H9 (cell line): ENCODE measurements around the gene C20orf204. TPM values are rescaled to one million over a fixed set of nuclear protein-coding genes. Genes with fewer than 3 reads are reported as not detected.

Source experiments
- DNase-seq: peaks from one replicate; pipeline ENCODE4 v3.0.0-alpha.2; 2017
- H2AFZ ChIP-seq: one replicate; pipeline ENCODE4 v1.6.1; 2013; ENCODE audit warnings: mild to moderate bottlenecking, low read length, control low read depth, moderate library complexity
- H2AK5ac ChIP-seq: 2 replicates; pipeline ENCODE4 v1.6.1; 2013; ENCODE audit warnings: low read length, control low read depth, mixed read lengths; ENCODE audit not compliant: insufficient read length
- H2BK120ac ChIP-seq: one replicate; pipeline ENCODE4 v1.6.1; 2013; ENCODE audit warnings: low read depth, mild to moderate bottlenecking, low read length, control low read depth, inconsistent platforms; ENCODE audit not compliant: poor library complexity, severe bottlenecking
- H2BK12ac ChIP-seq: 2 replicates; pipeline ENCODE4 v1.6.1; 2013; ENCODE audit warnings: low read length, control low read depth, mixed read lengths, low read depth; ENCODE audit not compliant: insufficient read length
- H2BK15ac ChIP-seq: 2 replicates; pipeline ENCODE4 v1.6.1; 2013; ENCODE audit warnings: low read depth, low read length, control low read depth
- H2BK20ac ChIP-seq: one replicate; pipeline ENCODE4 v1.6.1; 2013; ENCODE audit warnings: low read depth, mild to moderate bottlenecking, low read length, control low read depth, inconsistent platforms; ENCODE audit not compliant: poor library complexity, severe bottlenecking
- H2BK5ac ChIP-seq: 2 replicates; pipeline ENCODE4 v1.6.1; 2013; ENCODE audit warnings: low read length, control low read depth, mixed read lengths; ENCODE audit not compliant: insufficient read length
- H3K14ac ChIP-seq: 2 replicates; pipeline ENCODE4 v1.6.1; 2013; ENCODE audit warnings: low read length, control low read depth; ENCODE audit not compliant: insufficient read depth
- H3K18ac ChIP-seq: 2 replicates; pipeline ENCODE4 v1.6.1; 2013; ENCODE audit warnings: low read depth, mild to moderate bottlenecking, mixed read lengths, low read length, control low read depth; ENCODE audit not compliant: insufficient read length
- H3K23ac ChIP-seq: 2 replicates; pipeline ENCODE4 v1.6.1; 2013; ENCODE audit warnings: low read length, control low read depth, mixed read lengths, low read depth; ENCODE audit not compliant: insufficient read length
- H3K23me2 ChIP-seq: 2 replicates; pipeline ENCODE4 v1.6.1; 2013; ENCODE audit warnings: low read depth, mild to moderate bottlenecking, mixed read lengths, low read length, control low read depth; ENCODE audit not compliant: insufficient read length, poor library complexity, severe bottlenecking
- H3K27ac ChIP-seq: 2 replicates; pipeline ENCODE4 v1.5.1; 2013; ENCODE audit warnings: low read length, control low read depth, mixed read lengths, low read depth; ENCODE audit not compliant: insufficient read length
- H3K27me3 ChIP-seq: 2 replicates; pipeline ENCODE4 v1.6.1; 2013; ENCODE audit warnings: low read length, control low read depth, inconsistent platforms; ENCODE audit not compliant: insufficient read depth
- H3K4ac ChIP-seq: 2 replicates; pipeline ENCODE4 v1.6.1; 2013; ENCODE audit warnings: low read depth, mild to moderate bottlenecking, control low read depth, inconsistent platforms, low read length, moderate library complexity
- H3K4me1 ChIP-seq: 2 replicates; pipeline ENCODE4 v1.6.1; 2013; ENCODE audit warnings: low read length, control low read depth, inconsistent platforms; ENCODE audit not compliant: insufficient read depth
- H3K4me2 ChIP-seq: 2 replicates; pipeline ENCODE4 v1.6.1; 2013; ENCODE audit warnings: low read length, control low read depth, mixed read lengths; ENCODE audit not compliant: insufficient read length, insufficient read depth
- H3K56ac ChIP-seq: 2 replicates; pipeline ENCODE4 v1.6.1; 2013; ENCODE audit warnings: low read depth, mild to moderate bottlenecking, mixed read lengths, low read length, control low read depth; ENCODE audit not compliant: insufficient read length
- H3K79me1 ChIP-seq: 2 replicates; pipeline ENCODE4 v1.6.1; 2013; ENCODE audit warnings: low read depth, mild to moderate bottlenecking, moderate library complexity, low read length, control low read depth, inconsistent platforms; ENCODE audit not compliant: insufficient read depth, poor library complexity, severe bottlenecking
- H3K79me2 ChIP-seq: 2 replicates; pipeline ENCODE4 v1.6.1; 2013; ENCODE audit warnings: low read length, control low read depth, inconsistent platforms; ENCODE audit not compliant: insufficient read depth
- H3K9ac ChIP-seq: 2 replicates; pipeline ENCODE4 v1.6.1; 2013; ENCODE audit warnings: low read length, control low read depth, mixed read lengths; ENCODE audit not compliant: insufficient read length; ENCODE audit errors: extremely low read depth
- H3K9me3 ChIP-seq: one replicate; pipeline ENCODE4 v1.6.1; 2013; ENCODE audit warnings: low read depth, low read length, inconsistent platforms; ENCODE audit not compliant: control insufficient read depth
- H3T11ph ChIP-seq: one replicate; pipeline ENCODE4 v1.6.1; 2013; ENCODE audit warnings: mild to moderate bottlenecking, low read length, control low read depth, inconsistent platforms
- H4K20me1 ChIP-seq: one replicate; pipeline ENCODE4 v1.6.1; 2013; ENCODE audit not compliant: control insufficient read depth, insufficient read length, insufficient read depth
- H4K5ac ChIP-seq: 2 replicates; pipeline ENCODE4 v1.6.1; 2013; ENCODE audit warnings: low read depth, mild to moderate bottlenecking, mixed read lengths, low read length, control low read depth; ENCODE audit not compliant: insufficient read length
- H4K8ac ChIP-seq: replicated peaks from 2 replicates; pipeline ENCODE4 v1.6.1; 2013; ENCODE audit warnings: low read length, control low read depth, mixed read lengths, low read depth; ENCODE audit not compliant: insufficient read length
- H4K91ac ChIP-seq: 2 replicates; pipeline ENCODE4 v1.6.1; 2013; ENCODE audit warnings: low read depth, mild to moderate bottlenecking, moderate library complexity, mixed read lengths, low read length, control low read depth; ENCODE audit not compliant: insufficient read length
- H3K27ac Mint-ChIP-seq, 3 experiments: 2 replicates in 2 of 3; 3 replicates in 1 of 3; pipeline ENCODE4 v1.8.0; 2020 to 2021; ENCODE audit warnings: mixed read lengths in 3 of 3, mild to moderate bottlenecking in 1 of 3, moderate library complexity in 1 of 3
- H3K27me3 Mint-ChIP-seq: 2 replicates; pipeline ENCODE4 v1.8.0; 2021; ENCODE audit warnings: low read depth, mild to moderate bottlenecking, moderate library complexity, mixed read lengths
- H3K36me3 Mint-ChIP-seq, 3 experiments: 2 replicates in 2 of 3; 3 replicates in 1 of 3; pipeline ENCODE4 v1.8.0; 2020 to 2021; ENCODE audit warnings: low read depth in 3 of 3, mixed read lengths in 3 of 3; ENCODE audit not compliant: insufficient read depth in 1 of 3
- H3K4me1 Mint-ChIP-seq, 2 experiments: 2 replicates each; pipeline ENCODE4 v1.8.0; 2020; ENCODE audit warnings: mixed read lengths in 2 of 2
- H3K4me3 Mint-ChIP-seq, 2 experiments: 2 replicates in 1 of 2; 3 replicates in 1 of 2; pipeline ENCODE4 v1.8.0; 2020 to 2021; ENCODE audit warnings: mild to moderate bottlenecking in 2 of 2, mixed read lengths in 2 of 2, moderate library complexity in 1 of 2
- H3K9me3 Mint-ChIP-seq, 2 experiments: 2 replicates in 1 of 2; 3 replicates in 1 of 2; pipeline ENCODE4 v1.8.0; 2020; ENCODE audit warnings: mild to moderate bottlenecking in 2 of 2, mixed read lengths in 2 of 2, moderate library complexity in 1 of 2
- WGBS: extraction: QIAGEN DNeasy Blood & Tissue Kit; methylation state at CpG from one replicate; pipeline ENCODE4 v1.1.7; 2013; ENCODE audit warnings: missing lambda C conversion rate, low lambda C conversion rate, mixed read lengths; ENCODE audit not compliant: insufficient read length; ENCODE audit errors: extremely low coverage; 5-methylcytosine and 5-hydroxymethylcytosine counted together
- total RNA-seq: library from RNA; stranded (reverse); gene quantifications from 2 replicates; pipeline ENCODE4 v1.2.1, GENCODE V29; 2021
- TF ChIP-seq, protein P1 (sequence below): fragments of 200-600 bp; sonication (generic); conservative IDR thresholded peaks from 3 replicates; pipeline ENCODE4 v1.8.0; 2021; ENCODE audit warnings: antibody characterized with exemption, mild to moderate bottlenecking

C20orf204 gene
- total RNA-seq, 1 experiment from 2014 or later: 2.2 TPM

DNA sequence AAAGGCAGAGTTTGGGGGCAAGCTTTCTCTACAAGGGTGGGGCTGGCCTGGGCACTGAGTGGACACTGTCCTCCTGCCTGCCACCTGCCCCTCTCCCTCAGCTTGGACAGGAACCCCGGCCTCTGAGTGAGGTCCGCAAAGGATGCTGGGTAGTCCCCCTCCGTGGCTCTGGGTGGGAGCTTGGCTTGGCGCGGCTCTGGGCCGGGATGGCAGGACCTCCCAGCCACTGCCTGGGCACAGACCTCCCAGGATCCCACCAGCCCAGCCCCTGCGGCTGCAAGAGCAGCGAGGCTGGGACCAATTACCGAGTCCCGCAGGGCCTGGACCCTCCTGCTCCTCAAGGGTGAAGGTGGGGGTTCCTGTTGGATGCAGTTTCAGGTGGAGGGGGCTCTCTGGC is 16.3 kb downstream of the C20orf204 start:
- Mint-ChIP-seq H3K4me1 (peaks cover 16 to 21% of the 10 kb centered on the region in 2 experiments), H3K9me3 (no peaks in the 10 kb centered on the region; a peak in 1 of 5 replicates), H3K27ac (no peak overlapping the region), H3K27me3 (peaks cover 45% of the 10 kb centered on the region), H3K4me3 (no peak overlapping the region), H3K36me3 (no peaks in the 10 kb centered on the region; a peak in 1 of 7 replicates)
- Histone ChIP-seq H4K8ac (no peak overlapping the region), H3K56ac (no peak overlapping the region), H4K20me1 (no peaks in the 10 kb centered on the region), H3K18ac (no peak overlapping the region), H3K23ac (no peak overlapping the region), H3T11ph (no peak overlapping the region), H3K4me2 (no peak overlapping the region), H3K79me1 (no peaks in the 10 kb centered on the region), H3K9ac (no peak overlapping the region), H3K14ac (no peak overlapping the region), H3K9me3 (no peaks in the 10 kb centered on the region), H3K27ac (no peak overlapping the region), H3K4me1 (no peaks in the 10 kb centered on the region), H2BK15ac (no peak overlapping the region), H4K5ac (no peak overlapping the region), H3K27me3 (peaks cover 12% of the 10 kb centered on the region; the same call in 1 of the 2 replicates), H3K4ac (no peak overlapping the region), H2AFZ (no peak overlapping the region), H2BK120ac (no peak overlapping the region), H3K79me2 (no peaks in the 10 kb centered on the region), H2BK12ac (no peak overlapping the region), H2BK20ac (no peak overlapping the region), H3K23me2 (no peaks in the 10 kb centered on the region), H2AK5ac (no peak overlapping the region), H4K91ac (no peak overlapping the region), H2BK5ac (no peak overlapping the region)
- TF ChIP-seq, protein P1, sequence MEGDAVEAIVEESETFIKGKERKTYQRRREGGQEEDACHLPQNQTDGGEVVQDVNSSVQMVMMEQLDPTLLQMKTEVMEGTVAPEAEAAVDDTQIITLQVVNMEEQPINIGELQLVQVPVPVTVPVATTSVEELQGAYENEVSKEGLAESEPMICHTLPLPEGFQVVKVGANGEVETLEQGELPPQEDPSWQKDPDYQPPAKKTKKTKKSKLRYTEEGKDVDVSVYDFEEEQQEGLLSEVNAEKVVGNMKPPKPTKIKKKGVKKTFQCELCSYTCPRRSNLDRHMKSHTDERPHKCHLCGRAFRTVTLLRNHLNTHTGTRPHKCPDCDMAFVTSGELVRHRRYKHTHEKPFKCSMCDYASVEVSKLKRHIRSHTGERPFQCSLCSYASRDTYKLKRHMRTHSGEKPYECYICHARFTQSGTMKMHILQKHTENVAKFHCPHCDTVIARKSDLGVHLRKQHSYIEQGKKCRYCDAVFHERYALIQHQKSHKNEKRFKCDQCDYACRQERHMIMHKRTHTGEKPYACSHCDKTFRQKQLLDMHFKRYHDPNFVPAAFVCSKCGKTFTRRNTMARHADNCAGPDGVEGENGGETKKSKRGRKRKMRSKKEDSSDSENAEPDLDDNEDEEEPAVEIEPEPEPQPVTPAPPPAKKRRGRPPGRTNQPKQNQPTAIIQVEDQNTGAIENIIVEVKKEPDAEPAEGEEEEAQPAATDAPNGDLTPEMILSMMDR: no peak
- no CpG with 5 or more reads among the region's 10 CpGs for WGBS
- DNase-seq: no peak
